Stimulated activated CD4-positive, alpha-beta T cell treated with anti-CD3 and anti-CD28 coated beads, Interleukin-15, amount 100 ng/mL, for 48 hours (primary cell): ENCODE data around the gene TRABD2B.

Source experiments
- DNase-seq, 2 donors: peaks; one replicate each; pipeline ENCODE4 v3.0.0-alpha.2; 2020; ENCODE audit warnings: low read depth in 2 of 2

TRABD2B gene

DNA sequence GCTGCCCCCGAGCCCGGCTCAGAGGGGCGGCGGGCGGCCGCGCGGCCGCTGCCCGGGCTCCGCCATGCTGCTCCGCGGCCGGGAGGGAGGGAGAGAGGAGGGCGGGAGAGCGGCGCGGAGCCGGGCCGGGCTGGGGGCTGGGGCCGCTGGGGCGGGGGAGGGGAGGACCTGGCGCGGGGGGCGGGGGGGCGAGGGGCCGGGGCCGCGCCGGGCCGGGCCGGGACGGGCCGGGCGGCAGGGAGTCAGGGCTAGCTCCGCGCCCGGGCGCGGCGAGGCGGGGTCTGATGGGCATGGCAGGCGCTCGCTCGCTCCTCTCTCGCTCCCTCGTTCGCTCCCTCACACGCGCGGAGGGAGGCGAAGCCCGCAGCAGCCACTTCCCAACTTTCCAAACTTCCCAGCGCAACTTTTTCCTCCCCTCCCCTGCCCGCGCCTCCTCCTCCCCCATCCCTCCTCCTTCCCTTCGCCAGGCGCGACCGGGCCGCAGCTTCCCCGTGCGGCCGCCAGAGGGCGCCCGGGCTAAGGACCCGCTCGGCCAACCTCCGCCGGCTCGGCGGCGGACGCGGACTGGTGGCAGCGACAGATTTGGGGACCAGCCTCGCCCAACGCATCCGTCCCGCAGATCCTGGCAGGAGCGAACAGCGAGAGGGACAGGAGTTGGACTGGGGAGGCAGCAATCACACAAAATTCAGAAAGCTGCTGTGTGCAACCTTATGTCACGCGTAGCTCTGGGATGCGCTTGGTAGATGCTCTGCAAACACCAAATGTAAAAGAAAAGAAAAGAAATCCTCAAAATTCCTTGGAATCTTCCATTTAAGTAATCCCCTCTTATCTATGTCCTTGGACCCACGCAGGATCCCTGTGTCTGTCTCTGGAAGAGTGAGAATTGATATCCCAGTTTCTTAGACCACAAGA is at the start of gene TRABD2B:
TSS of gene TRABD2B (minus strand) at position 97 of the 912 bp plus-strand sequence.
- DNase-seq, result peak; percentile 22 to 60

- no peak for DNase-seq
Observed at GRCh38 chr1:48044311-48044710, 47.1 kb upstream of the TRABD2B start.

- no peak for DNase-seq
Observed at GRCh38 chr1:48043622-48044021, 46.4 kb upstream of the TRABD2B start.

DNA sequence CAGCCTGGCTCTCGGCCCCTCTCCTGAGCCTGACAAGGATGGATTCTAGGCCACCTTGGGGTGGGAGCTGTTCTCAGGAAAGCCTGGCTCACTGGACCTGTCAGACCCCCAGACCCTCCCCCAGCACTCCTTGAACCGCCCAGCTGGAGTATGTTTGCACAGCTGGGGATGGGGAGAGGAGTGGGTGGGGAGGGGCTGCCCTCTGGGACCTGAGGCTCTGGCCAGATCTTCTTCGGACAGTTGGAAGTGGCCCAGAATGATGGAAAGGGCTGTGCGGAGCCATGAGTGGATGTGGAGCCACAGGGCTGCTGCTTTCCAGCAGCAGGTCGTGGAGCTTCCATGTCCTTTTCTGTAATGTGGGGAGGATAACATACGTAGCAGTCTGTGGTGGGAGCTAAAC is 43.0 kb upstream of the TRABD2B start:
- DNase-seq, result no peak

DNA sequence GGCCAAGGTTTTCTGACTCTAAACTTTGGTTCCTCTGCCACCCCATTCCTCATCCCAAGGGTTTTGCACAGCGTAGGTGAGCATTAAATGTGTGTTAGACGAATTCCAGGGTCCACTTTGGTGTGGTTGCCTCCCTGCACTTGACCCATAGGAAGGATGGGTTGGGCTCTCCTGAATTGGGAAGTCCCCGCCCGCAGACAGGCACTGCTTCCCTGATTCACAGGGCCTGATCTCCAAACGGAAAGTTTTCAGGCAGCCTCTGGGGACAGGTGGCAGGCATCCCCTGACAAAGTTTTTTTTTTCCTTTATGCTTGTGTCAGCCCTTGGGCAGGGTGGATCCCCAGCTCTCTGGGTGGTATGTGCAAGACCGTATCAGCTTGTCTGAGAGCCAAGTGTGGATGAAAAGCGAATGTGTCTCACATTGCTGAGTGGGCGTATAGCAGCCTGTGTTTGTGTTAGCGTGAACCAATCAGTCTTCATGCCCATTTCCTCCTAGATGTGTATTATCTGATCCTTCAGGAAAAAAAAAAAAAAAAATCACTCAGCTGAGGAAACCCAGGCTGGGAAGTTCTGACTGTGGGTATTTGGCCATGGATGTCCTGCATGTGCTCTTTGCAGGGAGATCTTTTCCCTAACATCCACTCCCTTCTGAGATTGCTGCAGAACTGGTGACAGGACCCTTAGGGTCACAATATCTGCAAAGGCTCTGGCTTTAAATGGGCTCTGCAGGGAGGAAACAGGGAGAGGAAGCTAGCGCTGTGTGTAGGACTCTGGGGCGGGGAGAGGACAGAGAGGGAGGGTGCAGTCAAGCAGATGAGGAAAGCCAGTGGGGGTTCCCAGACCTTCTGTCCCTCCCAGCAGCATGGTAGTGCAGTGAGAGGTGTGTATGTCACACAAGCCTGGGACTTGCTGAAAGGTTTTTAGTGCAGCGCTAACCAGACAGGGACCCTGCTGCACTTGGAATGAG is 42.2 kb upstream of the TRABD2B start:
- DNase-seq, result no peak

- no peak for DNase-seq
Observed at GRCh38 chr1:48038270-48038767, 41.1 kb upstream of the TRABD2B start.

DNA sequence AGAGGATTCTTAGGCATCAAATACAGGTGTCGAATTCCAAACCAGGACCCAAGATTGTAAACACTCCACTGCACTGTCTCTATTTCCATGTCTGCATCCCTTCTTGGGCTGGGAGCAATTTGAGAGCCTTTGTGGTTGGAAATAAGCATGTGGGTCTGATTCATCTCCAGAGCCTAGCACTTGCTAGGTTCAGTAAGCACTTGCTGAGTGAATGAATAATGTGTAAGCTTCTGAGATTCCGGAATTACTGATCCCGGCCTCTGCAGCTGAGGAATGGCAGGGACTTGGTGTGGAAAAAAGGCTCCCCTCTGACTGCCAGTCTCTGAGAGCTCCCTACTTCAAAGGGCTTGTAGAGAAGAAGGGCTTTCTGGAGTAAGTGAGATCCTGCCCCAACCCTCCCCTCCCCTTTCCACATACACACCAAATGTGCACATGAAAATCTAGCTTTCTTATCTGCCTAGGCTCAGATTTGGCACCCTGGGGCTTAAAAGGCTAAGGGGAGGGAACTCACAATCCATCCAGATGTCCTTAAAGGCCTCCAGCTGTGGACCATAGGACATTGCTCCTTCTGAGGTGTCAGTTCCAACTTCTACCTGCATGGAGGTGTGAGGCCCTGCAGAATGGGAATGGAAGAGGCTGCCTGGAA is 39.6 kb upstream of the TRABD2B start:
- DNase-seq, result no peak

DNA sequence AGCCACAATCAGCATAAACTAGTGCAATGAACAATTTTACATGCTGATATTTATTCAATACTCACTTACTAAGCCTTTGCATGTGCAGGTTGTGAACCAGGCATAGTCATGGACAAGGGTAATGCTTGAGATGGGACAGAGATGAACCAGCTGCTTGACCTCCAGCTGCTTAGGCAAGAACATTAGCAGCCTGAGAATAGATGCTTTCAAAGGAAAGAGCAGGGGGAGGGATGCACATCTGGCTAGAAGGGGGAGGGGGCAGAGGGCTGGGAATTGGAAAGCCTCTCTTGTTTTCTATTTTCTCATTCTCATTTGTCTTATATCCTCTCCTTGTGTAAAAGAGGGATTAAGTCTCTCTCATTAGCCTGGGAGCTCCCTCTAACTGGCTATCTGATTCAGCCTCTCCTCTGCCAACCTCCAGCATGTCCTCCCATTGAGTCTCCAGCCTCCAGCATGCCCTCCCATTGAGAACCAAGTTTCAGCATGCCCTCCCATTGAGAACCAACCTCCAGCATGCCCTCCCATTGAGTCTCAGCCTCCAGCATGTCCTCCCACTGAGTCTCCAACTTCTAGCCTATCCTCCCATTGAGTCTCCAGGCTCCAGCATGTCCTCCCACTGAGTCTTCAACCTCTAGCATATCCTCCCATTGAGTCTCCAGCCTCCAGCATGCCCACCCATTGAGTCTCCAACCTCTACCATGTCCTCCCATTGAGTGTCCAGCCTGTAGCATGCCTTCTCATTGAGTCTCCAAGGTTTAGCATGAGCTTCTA is 38.4 kb upstream of the TRABD2B start:
- DNase-seq, result no peak

GRCh38 chr1:48033495-48034045 is 36.4 kb upstream of the TRABD2B start:
- no peak for DNase-seq

GRCh38 chr1:48031676-48032075 is 34.5 kb upstream of the TRABD2B start:
- DNase-seq, result no peak

- DNase-seq, result no peak
Observed at GRCh38 chr1:48030696-48031365, 33.6 kb upstream of the TRABD2B start.

DNA sequence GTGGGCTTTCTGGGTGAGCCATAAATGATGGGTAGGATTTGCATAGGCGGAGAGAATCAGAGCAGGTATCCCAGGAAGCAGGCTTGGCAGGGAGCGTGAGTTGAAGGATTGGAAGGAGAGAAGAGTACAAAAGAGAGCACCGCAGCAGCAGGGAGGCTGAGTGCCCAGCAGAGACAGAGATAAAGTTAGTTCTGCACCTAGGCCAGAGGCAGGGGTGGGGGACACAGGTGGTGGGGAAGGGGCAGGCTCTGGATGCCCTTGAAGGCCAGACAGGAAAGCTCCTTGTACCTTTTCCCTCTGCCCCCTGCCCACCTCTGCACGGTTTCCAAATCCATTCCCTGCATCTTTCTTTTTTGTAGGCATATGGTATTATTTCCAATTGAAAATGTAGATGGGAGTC is 33.0 kb upstream of the TRABD2B start:
- no peak for DNase-seq

DNA sequence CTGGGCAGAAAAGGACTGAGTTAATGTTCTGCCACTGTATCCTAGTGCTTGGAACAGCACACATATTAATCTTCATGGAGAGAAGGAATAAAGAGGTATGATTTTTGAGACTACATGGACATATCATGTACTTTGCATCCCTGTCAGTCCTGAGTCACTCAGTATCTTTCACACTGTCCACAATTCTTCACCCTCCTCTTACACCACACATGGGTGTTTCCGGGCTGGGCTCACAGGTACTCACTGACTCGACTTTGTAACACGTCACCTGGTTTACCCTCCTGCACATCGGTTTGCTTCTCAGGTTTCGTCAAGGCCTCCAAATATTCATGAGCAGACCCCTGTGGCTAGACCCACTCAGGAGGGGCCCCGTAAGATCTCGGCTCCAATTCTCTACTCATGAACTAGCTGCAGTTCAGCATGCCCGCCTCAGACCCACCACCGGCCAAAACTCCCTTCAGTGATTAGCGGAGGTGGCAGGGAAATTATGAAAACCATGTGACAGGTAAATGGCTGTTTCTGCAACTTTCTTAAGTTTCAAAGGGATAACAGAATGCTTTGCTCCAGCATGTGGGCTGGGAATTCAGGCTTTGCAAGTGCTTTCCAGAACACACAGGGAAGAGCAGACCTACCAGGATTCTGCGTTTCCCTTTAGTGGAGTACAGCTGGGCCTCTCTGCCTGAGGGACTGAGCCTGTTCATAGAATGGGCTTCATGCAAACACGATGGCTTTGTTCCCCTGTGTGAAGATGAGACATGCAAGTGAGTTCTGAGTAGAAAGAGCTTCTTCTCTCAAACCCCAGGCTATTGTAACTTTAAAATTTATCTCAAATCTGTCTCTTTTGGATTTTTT is 31.3 kb upstream of the TRABD2B start:
- DNase-seq, result no peak

DNA sequence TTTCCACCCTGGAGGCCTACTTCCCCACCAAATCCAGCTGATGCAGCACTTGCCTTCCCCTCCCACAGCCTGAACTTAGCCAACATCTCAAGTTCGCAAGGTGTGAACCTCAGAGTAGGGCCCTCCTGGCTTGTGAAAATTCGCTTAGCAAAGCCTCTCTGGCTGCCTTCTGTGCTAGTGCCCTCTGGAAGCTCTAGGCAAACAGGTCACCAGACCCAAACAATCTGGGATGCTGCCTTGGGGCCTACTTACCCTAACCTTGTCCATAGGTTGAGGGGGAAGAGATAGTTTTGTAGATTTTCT is 30.3 kb upstream of the TRABD2B start:
- no peak for DNase-seq

- no peak for DNase-seq
Observed at GRCh38 chr1:48026701-48027532, 29.7 kb upstream of the TRABD2B start.

DNA sequence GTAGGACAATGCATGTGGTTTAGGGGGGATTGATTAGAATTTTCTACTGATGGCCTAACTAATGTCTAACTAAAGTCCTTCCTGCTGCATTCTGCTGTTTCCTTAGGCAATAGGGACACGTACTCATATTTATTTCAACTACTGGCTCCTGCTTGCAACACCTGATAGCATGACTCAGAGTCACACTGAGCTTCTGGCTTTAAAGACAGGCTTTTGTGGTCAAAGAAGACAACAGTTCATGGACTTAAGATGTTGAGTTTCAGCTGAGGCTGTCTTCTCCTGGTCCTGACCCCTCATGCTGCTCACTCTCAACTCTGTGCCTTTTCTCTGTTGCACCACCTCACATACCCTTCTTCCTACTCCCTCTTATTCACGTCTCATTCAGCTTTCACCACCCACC is 29.1 kb upstream of the TRABD2B start:
- no peak for DNase-seq

DNA sequence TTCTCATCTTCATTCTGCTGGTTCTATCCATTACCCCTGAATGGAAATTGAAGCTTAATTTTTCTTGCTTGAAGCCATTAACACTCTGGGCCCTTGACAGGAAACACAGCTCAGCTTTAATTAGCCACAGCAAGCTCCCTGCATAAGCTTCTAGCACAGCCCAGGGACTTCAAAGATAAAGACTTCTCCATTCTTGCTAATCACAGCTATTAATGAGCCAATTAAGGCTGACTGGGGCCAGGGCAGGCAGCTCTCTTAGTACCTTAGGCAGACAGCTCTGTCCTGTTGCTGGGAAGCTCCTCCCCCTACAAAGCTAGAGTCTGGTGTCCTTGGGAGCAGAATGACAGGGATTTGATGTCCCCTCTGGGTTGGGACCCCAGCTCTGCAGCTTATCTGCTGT is 27.9 kb upstream of the TRABD2B start:
- DNase-seq, result no peak

DNA sequence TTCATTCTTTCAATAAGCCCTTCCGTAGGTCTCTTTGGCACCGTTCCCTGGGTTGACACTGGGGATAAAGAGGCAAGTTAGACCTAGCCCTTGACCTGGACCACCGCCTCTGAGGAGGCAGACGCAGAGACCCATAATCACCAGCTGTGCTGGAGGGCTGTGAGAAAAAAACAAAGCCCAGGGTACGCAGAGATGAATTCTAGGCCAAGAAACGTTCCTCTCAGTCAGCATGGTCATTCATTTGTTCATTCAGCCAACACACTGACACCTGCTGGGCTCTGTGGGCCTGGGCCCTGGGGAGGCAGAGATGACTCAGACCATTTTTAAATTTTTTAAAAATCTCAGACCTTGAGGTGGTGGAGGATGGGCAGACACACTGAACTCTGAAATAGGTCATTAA is 26.3 kb upstream of the TRABD2B start:
- no peak for DNase-seq

- no peak for DNase-seq
Observed at GRCh38 chr1:48022306-48022705, 25.1 kb upstream of the TRABD2B start.
